H1 (cell line): ENCODE measurements around the gene CLIC3. TPM values are rescaled to one million over a fixed set of nuclear protein-coding genes. Genes with fewer than 3 reads are reported as not detected.

ENCODE experiments used
- CTCF ChIA-PET: fragments of 300-600 bp; sonication (Branson Sonifier 250); formaldehyde crosslinking; loops from one replicate; lab custom pipeline; 2021; ENCODE audit not compliant: partially characterized antibody; lab: Charles Lee
- POLR2A ChIA-PET: fragments of 300-600 bp; sonication (Branson Sonifier 250); formaldehyde crosslinking; loops from one replicate; lab custom pipeline; 2021; ENCODE audit warnings: inconsistent platforms; ENCODE audit not compliant: partially characterized antibody; lab: Charles Lee
- DNase-seq, 2 experiments: peaks; one replicate each; pipeline versions ENCODE4 v3.0.0 to v3.0.0-alpha.2; 2010 to 2022; ENCODE audit warnings: low spot score in 2 of 2, low read depth in 1 of 2, mixed read lengths in 1 of 2
- FAIRE-seq: peaks from 2 replicates; lab custom pipeline; 2011; peaks lifted over from hg19 to GRCh38; lab: Jason Lieb, UNC
- H2AFZ ChIP-seq: 2 replicates; pipeline ENCODE4 v1.8.1; 2012; ENCODE audit warnings: low read length, inconsistent platforms
- H2AK5ac ChIP-seq: 2 replicates; pipeline ENCODE4 v1.6.1; 2013; ENCODE audit warnings: low read depth, low read length
- H2BK120ac ChIP-seq: replicated peaks from 2 replicates; pipeline ENCODE3; 2013; ENCODE audit warnings: low read depth, low read length, inconsistent platforms
- H2BK12ac ChIP-seq: 2 replicates; pipeline ENCODE4 v1.6.1; 2013; ENCODE audit warnings: low read depth, low read length
- H2BK15ac ChIP-seq: 2 replicates; pipeline ENCODE4 v1.6.1; 2013; ENCODE audit warnings: low read length
- H2BK20ac ChIP-seq: 2 replicates; pipeline ENCODE4 v1.6.1; 2013; ENCODE audit warnings: low read length
- H2BK5ac ChIP-seq: 2 replicates; pipeline ENCODE4 v1.6.1; 2013; ENCODE audit warnings: low read depth, low read length
- H3K14ac ChIP-seq: 2 replicates; pipeline ENCODE4 v1.6.1; 2013; ENCODE audit warnings: inconsistent platforms; ENCODE audit not compliant: insufficient read length
- H3K18ac ChIP-seq: 2 replicates; pipeline ENCODE4 v1.6.1; 2013; ENCODE audit warnings: low read length; ENCODE audit errors: extremely low read depth
- H3K23ac ChIP-seq: 2 replicates; pipeline ENCODE4 v1.6.1; 2013; ENCODE audit warnings: inconsistent platforms; ENCODE audit not compliant: insufficient read length
- H3K23me2 ChIP-seq: 2 replicates; pipeline ENCODE4 v1.6.1; 2013; ENCODE audit warnings: low read depth, low read length
- H3K27ac ChIP-seq: 2 replicates; pipeline ENCODE4 v1.6.1; 2011; ENCODE audit warnings: low read depth, low read length, inconsistent platforms
- H3K27me3 ChIP-seq, 4 experiments: replicated peaks in 1 of 4; 1 replicate in 1 of 4; 2 replicates in 3 of 4; pipeline versions ENCODE4 v1.6.1 to v1.8.1; 2011 to 2013; ENCODE audit warnings: low read length in 3 of 4, mild to moderate bottlenecking in 3 of 4, inconsistent platforms in 2 of 4, mixed read lengths in 2 of 4, moderate library complexity in 1 of 4; ENCODE audit not compliant: control insufficient read depth in 3 of 4, insufficient read depth in 3 of 4; ENCODE audit errors: extremely low read depth in 1 of 4
- H3K36me3 ChIP-seq, 4 experiments: 2 replicates each; pipeline versions ENCODE4 v1.6.1 to v1.8.1; 2011 to 2013; ENCODE audit warnings: mild to moderate bottlenecking in 4 of 4, low read length in 3 of 4, moderate library complexity in 2 of 4, control low read depth in 1 of 4, inconsistent platforms in 1 of 4; ENCODE audit not compliant: insufficient read depth in 4 of 4, control insufficient read depth in 2 of 4
- H3K4ac ChIP-seq: replicated peaks from 2 replicates; pipeline ENCODE3; 2013; ENCODE audit warnings: low read length, low read depth, mixed read lengths, inconsistent platforms; ENCODE audit not compliant: insufficient read length
- H3K4me1 ChIP-seq, 4 experiments: replicated peaks in 1 of 4; 1 replicate in 1 of 4; 2 replicates in 3 of 4; pipeline versions ENCODE4 v1.6.1 to v1.8.1; 2011 to 2013; ENCODE audit warnings: low read length in 3 of 4, inconsistent platforms in 2 of 4, mixed read lengths in 1 of 4; ENCODE audit not compliant: insufficient read depth in 4 of 4, control insufficient read depth in 3 of 4
- H3K4me2 ChIP-seq, 2 experiments: 2 replicates each; pipeline versions ENCODE4 v1.6.1 to v1.8.1; 2011 to 2013; ENCODE audit warnings: low read depth in 2 of 2, low read length in 2 of 2, control low read depth in 1 of 2, inconsistent platforms in 1 of 2, mild to moderate bottlenecking in 1 of 2; ENCODE audit not compliant: insufficient read depth in 1 of 2
- H3K4me3 ChIP-seq, 4 experiments: fragments of 200-600, 300-600 bp in 1 of 4; sonication (generic), shearing (Covaris generic), sonication (Bioruptor Twin) in 1 of 4; 2 replicates each; pipeline versions ENCODE4 v1.5.1 to v1.8.1; 2011 to 2016; ENCODE audit warnings: low read length in 4 of 4, low read depth in 3 of 4, control low read depth in 2 of 4, inconsistent platforms in 2 of 4, mild to moderate bottlenecking in 2 of 4, mixed read lengths in 1 of 4, moderate library complexity in 1 of 4; ENCODE audit not compliant: insufficient read depth in 2 of 4; ENCODE audit errors: extremely low read depth in 1 of 4
- H3K56ac ChIP-seq: replicated peaks from 2 replicates; pipeline ENCODE3; 2013; ENCODE audit warnings: low read depth, mild to moderate bottlenecking, mixed read lengths, low read length, inconsistent platforms; ENCODE audit not compliant: insufficient read length
- H3K79me1 ChIP-seq: 2 replicates; pipeline ENCODE4 v1.6.1; 2013; ENCODE audit warnings: low read depth, low read length, control low read depth
- H3K79me2 ChIP-seq, 2 experiments: 2 replicates each; pipeline versions ENCODE4 v1.6.1 to v1.8.1; 2012 to 2013; ENCODE audit warnings: low read length in 2 of 2, mild to moderate bottlenecking in 2 of 2, inconsistent platforms in 1 of 2; ENCODE audit not compliant: insufficient read depth in 2 of 2, control insufficient read depth in 1 of 2
- H3K9ac ChIP-seq, 4 experiments: replicated peaks in 1 of 4; 1 replicate in 1 of 4; 2 replicates in 3 of 4; pipeline versions ENCODE4 v1.6.1 to v1.8.1; 2011 to 2013; ENCODE audit warnings: low read depth in 3 of 4, low read length in 3 of 4, control low read depth in 2 of 4, mild to moderate bottlenecking in 2 of 4, moderate library complexity in 2 of 4, inconsistent platforms in 1 of 4; ENCODE audit errors: extremely low read depth in 1 of 4
- H3K9me3 ChIP-seq, 2 experiments: 2 replicates each; pipeline versions ENCODE4 v1.6.1 to v1.8.1; 2012 to 2013; ENCODE audit warnings: mild to moderate bottlenecking in 2 of 2, moderate library complexity in 2 of 2, control low read depth in 1 of 2, inconsistent platforms in 1 of 2, low read depth in 1 of 2, low read length in 1 of 2, mixed read lengths in 1 of 2; ENCODE audit not compliant: insufficient read depth in 2 of 2
- H4K20me1 ChIP-seq, 2 experiments: replicated peaks in 1 of 2; 2 replicates each; pipeline versions ENCODE3 to v1.8.1; 2011 to 2013; ENCODE audit warnings: inconsistent platforms in 2 of 2, low read length in 2 of 2, mild to moderate bottlenecking in 1 of 2; ENCODE audit not compliant: insufficient read depth in 2 of 2, control insufficient read depth in 1 of 2
- H4K5ac ChIP-seq: 2 replicates; pipeline ENCODE4 v1.6.1; 2013; ENCODE audit warnings: low read length, low read depth, mixed read lengths, inconsistent platforms; ENCODE audit not compliant: insufficient read length
- H4K8ac ChIP-seq: 2 replicates; pipeline ENCODE4 v1.8.0; 2013; ENCODE audit warnings: mild to moderate bottlenecking, moderate library complexity, low read length, inconsistent platforms; ENCODE audit not compliant: insufficient read depth; ENCODE audit errors: extremely low read depth
- H4K91ac ChIP-seq: replicated peaks from 2 replicates; pipeline ENCODE3; 2013; ENCODE audit warnings: low read length, mixed read lengths, inconsistent platforms; ENCODE audit not compliant: insufficient read length
- ASH2L ChIP-seq: fragments of 200-600, 300-600 bp; sonication (generic); IDR thresholded peaks from one replicate; pipeline ENCODE4 v1.7.1; 2017; ENCODE audit warnings: low read length
- BCL11A ChIP-seq, 2 experiments: IDR thresholded peaks; one replicate each; pipeline ENCODE4 v1.6.1; 2011; ENCODE audit warnings: low read depth in 2 of 2, low read length in 2 of 2, mild to moderate bottlenecking in 2 of 2
- CHD2 ChIP-seq: IDR thresholded peaks from 2 replicates; pipeline ENCODE4 v1.6.1; 2012; ENCODE audit warnings: low read length, improper control_type of control experiment
- EZH2 ChIP-seq: fragments of 200-600 bp; sonication (generic); IDR thresholded peaks from 2 replicates; pipeline ENCODE4 v1.7.1; 2012; ENCODE audit warnings: low read depth, mild to moderate bottlenecking, moderate library complexity, low read length, inconsistent platforms; ENCODE audit not compliant: severe bottlenecking
- KDM5A ChIP-seq: fragments of 200-600 bp; IDR thresholded peaks from 2 replicates; pipeline ENCODE4 v1.7.1; 2012; ENCODE audit warnings: mild to moderate bottlenecking, low read length, inconsistent platforms, mixed read lengths
- PHF8 ChIP-seq: fragments of 200-600 bp; sonication (generic); conservative IDR thresholded peaks from 2 replicates; pipeline ENCODE4 v1.7.1; 2012; ENCODE audit warnings: low read depth, mild to moderate bottlenecking, inconsistent platforms, low read length, moderate library complexity
- SIRT6 ChIP-seq: IDR thresholded peaks from one replicate; pipeline ENCODE4 v1.7.1; 2012; ENCODE audit warnings: low read length, inconsistent platforms
- TCF12 ChIP-seq: IDR thresholded peaks from 2 replicates; pipeline ENCODE4 v1.6.1; 2011; ENCODE audit warnings: low read depth, mild to moderate bottlenecking, low read length
- TEAD4 ChIP-seq: IDR thresholded peaks from 2 replicates; pipeline ENCODE4 v1.6.1; 2012; ENCODE audit warnings: low read depth, low read length, inconsistent platforms, mixed read lengths
- WGBS, 2 experiments: shearing (Covaris generic) in 1 of 2; methylation state at CpG; one replicate each; pipeline versions ENCODE4 v1.1.6 to v1.1.7; 2013 to 2015; ENCODE audit warnings: low lambda C conversion rate in 2 of 2, mixed read lengths in 2 of 2, inconsistent platforms in 1 of 2, low coverage in 1 of 2, missing lambda C conversion rate in 1 of 2; ENCODE audit not compliant: insufficient replicate concordance in 2 of 2, insufficient coverage in 1 of 2, insufficient read length in 1 of 2; ENCODE audit errors: extremely low coverage in 1 of 2, missing lambda C conversion rate in 1 of 2; 5-methylcytosine and 5-hydroxymethylcytosine counted together
- polyA plus RNA-seq, 7 experiments: library from polyadenylated mRNA; depleted of rRNA in 3 of 7; stranded (reverse) in 5 of 7; unstranded in 2 of 7; fragments of >200 nt in 5 of 7; fragments of 200-250 nt in 2 of 7; gene quantifications; 1 replicate in 5 of 7; 2 replicates in 1 of 7; 4 replicates in 1 of 7; pipeline versions ENCODE4 v1.2.1 to v1.2.3, GENCODE V29; 2011 to 2013; ENCODE audit warnings: missing spikeins in 2 of 7, mixed read lengths in 2 of 7
- total RNA-seq: library from RNA; stranded (reverse); fragmentation: NEBNext Ultra II Directional; extraction: Animal tissue kit (Norgen Biotek cat#: 25700); gene quantifications from 2 replicates; pipeline ENCODE4 v1.2.1, GENCODE V29; 2021

CLIC3 gene
- total and polyA plus RNA-seq, 2 of the 8 experiments (the other 6 are each of a cell fraction or from before 2014, with no cell fraction given), result 0.12 TPM; not detected in 1

DNA sequence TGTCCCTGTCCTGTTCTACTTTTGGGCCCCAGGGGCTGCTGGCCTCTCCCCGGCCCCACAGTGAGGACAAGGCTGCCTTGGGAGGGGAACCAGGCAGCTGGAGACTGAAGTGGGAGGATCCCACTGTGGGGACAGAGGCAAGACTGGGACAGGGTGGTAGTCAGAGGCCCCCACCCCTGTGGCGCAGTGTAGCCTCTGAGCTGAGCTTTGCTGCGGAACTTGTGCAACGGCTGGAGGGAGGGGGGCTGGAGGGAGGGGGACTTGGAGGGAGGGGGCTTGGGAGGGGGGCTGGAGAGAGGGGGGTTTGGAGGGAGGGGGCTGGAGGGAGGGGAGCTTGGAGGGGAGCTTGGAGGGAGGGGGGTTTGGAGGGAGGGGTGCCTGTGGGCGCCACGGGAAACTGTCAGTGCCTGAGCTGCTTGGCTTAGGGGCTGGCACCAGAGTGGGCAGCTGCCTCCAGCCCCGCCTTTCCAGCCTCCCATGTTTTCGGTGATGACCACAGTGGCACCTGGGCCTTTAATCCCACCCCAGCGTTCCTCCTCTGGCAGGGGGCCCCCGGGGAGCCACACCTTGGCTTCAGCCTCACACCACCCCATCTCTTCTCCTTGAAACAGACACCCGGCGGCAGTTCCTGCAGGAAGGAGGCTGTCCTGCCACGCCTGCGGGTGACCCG lies 37.8 kb upstream of the CLIC3 start:
- TF ChIP-seq EZH2 (no peak), KDM5A (no peak), CHD2 (no peak), BCL11A (IDR thresholded peaks at IDR 0.05; ENCODE audit: low read depth in 2 of 2, low read length in 2 of 2) (no peak), ASH2L (no peak), TEAD4 (no peak), TCF12 (no peak), SIRT6 (no peak), PHF8 (no peak)
- TF ChIP-seq, all 59 proteins: peak for 0
- Histone ChIP-seq H3K79me1 (no peaks in the 10 kb centered on the region), H4K5ac (no peak overlapping the region), H4K8ac (peak overlapping the region; percentile 68; the same call in 1 of the 2 replicates), H2BK5ac (no peak overlapping the region), H3K27ac (no peak overlapping the region), H4K91ac (no peak overlapping the region), H2BK20ac (no peak overlapping the region), H3K4me3 (no peak overlapping the region), H3K9me3 (no peaks in the 10 kb centered on the region), H3K4me2 (no peak overlapping the region), H3K14ac (no peak overlapping the region), H2BK12ac (no peak overlapping the region), H2AFZ (no peak overlapping the region), H3K9ac (no peak overlapping the region), H2BK15ac (no peak overlapping the region), H3K79me2 (no peaks in the 10 kb centered on the region), H3K23me2 (no peaks in the 10 kb centered on the region), H3K27me3 (peaks cover 0 to 2% (median under 1%) of the 10 kb centered on the region in 4 experiments; a peak in 4 of 7 replicates), H3K4me1 (peaks cover 0 to 2% (median under 1%) of the 10 kb centered on the region in 4 experiments; a peak in 3 of 7 replicates), H2AK5ac (no peak overlapping the region), H3K56ac (no peak overlapping the region), H2BK120ac (no peak overlapping the region), H3K4ac (no peak overlapping the region), H4K20me1 (peaks cover 2 to 5% of the 10 kb centered on the region in 2 experiments), H3K18ac (no peak overlapping the region), H3K23ac (no peak overlapping the region), H3K36me3 (no peaks in the 10 kb centered on the region)
- no peak for DNase-seq
- FAIRE-seq, result no peak
- POLR2A ChIA-PET, result interaction anchor here (0.9 to 1.3 kb wide), 3 partner anchors 21 to 86 kb away, joined by 3 read pairs; no protein-coding TSS in a partner anchor
- 89% methylated on average over 8 of the region's 15 CpGs; no CpG with 5 or more reads in 1 of the 2 experiments for WGBS, 2 experiments
- CTCF ChIA-PET, result interaction anchor here (0.6 to 4.2 kb wide), 41 partner anchors 8 to 259 kb away, joined by 3 to 65 read pairs (median 8); partner anchors contain the start of genes AJM1, CLIC3, LCN12 and MAMDC4
